Measurements from ENCODE around the gene HMOX2.

The HMOX2 gene, protein sequence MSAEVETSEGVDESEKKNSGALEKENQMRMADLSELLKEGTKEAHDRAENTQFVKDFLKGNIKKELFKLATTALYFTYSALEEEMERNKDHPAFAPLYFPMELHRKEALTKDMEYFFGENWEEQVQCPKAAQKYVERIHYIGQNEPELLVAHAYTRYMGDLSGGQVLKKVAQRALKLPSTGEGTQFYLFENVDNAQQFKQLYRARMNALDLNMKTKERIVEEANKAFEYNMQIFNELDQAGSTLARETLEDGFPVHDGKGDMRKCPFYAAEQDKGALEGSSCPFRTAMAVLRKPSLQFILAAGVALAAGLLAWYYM

DNA sequence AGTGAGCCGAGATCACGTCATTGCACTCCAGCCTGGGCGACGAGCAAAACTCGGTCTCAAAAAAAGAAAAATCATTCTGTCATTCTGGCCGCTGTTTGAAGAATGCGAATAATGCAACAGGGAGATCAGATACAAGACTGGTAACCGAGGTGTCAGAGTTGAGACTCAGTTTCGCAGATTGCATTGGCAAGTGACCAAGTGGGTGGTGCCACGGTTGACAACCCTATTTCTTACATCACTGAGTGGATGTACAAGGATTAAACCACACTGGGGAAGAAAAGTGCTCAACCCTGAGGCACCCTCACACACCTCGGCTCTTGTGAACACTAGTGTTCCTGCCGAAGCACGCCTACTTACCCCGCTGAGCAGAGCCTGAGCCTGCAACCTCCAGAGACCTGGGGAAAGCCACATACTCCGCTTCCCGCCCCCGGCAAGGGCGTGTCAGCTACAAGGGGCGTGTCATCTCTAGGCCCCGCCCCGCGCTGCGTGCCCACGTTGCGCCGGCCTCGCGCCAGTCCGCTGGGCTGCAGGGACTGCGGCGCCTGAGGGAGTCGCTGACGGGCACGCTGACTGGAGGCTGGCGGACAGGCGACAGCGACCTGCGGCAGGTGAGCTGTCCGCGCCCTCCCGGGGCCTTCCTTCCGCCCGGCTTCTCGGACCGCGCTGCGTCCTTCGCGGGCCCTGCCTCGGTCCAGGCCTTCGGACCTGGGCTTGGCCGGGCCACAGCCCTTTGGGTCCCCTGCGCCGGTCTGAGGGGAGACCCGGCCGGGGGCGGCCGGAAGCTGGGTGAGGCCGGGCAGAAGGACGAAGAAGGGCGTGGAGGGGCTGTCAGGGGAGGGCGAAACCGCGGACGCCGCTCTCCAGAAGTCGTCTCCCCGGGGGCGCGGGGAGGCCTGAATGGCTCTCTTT, at the start of gene HMOX2:
HMOX2 (plus strand) TSS at position 519 of the 909 bp plus-strand sequence. CDS start 29,127 bp downstream, outside the sequence.
- peak; percentile 94 to 95 for DNase-seq

- no peak for DNase-seq
These were observed 49.4 kb upstream of the HMOX2 start for GRCh38 chr16:4426722-4427372.

GRCh38 chr16:4428500-4428899, 47.7 kb upstream of the HMOX2 start:
- no peak for DNase-seq

- no peak for DNase-seq
These were observed 45.2 kb upstream of the HMOX2 start for GRCh38 chr16:4431023-4431422.

DNA sequence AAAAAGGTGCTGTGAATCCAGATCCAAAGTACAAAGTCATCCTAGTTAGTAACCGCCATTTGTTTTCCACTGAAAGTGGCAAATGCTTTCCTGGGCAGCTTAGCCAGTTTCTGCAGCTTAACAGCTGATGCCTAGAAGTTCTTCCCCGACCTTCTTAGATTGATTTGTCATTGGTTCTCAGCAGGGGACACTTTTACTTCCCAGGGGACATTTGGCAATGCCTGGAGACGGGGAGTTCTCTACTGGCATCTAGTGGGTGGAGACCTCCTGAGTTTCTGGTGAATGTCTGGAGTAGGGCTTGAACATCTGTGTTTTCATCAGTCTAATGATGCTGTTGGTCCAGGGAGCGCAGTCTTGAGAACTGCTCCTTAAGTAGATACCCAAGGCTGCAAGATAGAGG, 43.0 kb upstream of the HMOX2 start:
- DNase-seq = no peak

- DNase-seq = no peak
These were observed 42.0 kb upstream of the HMOX2 start for GRCh38 chr16:4433914-4434787.

GRCh38 chr16:4435337-4436067, 40.7 kb upstream of the HMOX2 start:
- no peak for DNase-seq

- no peak for DNase-seq
These were observed 38.8 kb upstream of the HMOX2 start for GRCh38 chr16:4437366-4437765.

GRCh38 chr16:4442371-4442770, 33.8 kb upstream of the HMOX2 start:
- no peak for DNase-seq

DNA sequence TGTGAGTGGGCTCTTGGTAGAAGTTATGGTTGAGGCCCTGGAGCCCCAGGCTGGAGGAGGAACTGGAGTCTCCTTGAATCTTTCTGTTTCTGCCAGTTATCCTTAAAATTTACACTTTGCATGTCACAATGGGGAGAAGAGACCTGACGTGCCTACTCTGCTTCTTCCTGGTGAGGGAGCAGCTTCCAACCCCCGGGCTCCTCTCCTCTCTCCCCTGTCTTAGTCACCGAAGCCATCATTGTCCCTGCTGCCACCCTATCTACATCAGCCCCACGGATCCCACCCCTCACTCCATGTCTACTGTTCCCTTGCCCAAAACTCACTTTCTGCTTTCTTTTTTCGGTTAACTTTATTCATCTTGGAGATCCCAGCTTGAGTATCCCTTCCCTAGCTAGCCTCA, 32.9 kb upstream of the HMOX2 start:
- no peak for DNase-seq

DNA sequence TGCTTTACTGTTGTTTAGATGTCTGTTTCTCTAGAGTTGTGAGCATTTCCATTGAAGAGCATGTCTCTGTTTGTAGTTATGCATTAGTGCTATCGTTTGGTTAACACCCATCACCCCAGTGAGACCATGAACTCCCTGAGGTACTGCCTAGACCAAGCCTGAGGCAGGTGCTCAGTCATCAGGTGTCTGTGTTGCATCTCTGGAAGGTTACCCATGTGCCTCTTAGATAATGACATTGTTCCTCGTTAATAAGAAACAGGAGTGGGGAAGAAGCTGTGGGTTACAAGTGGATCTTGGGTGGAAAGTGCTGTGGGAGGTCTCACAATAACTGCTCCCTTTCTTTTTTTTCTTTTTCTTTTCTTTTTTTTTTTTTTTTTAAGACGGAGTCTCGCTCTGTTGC, 32.2 kb upstream of the HMOX2 start:
- no peak for DNase-seq

GRCh38 chr16:4450430-4450829, 25.8 kb upstream of the HMOX2 start:
- no peak for DNase-seq

- no peak for DNase-seq
These were observed 25.2 kb upstream of the HMOX2 start for GRCh38 chr16:4450931-4451519.

GRCh38 chr16:4452674-4453073, 23.5 kb upstream of the HMOX2 start:
- no peak for DNase-seq

DNA sequence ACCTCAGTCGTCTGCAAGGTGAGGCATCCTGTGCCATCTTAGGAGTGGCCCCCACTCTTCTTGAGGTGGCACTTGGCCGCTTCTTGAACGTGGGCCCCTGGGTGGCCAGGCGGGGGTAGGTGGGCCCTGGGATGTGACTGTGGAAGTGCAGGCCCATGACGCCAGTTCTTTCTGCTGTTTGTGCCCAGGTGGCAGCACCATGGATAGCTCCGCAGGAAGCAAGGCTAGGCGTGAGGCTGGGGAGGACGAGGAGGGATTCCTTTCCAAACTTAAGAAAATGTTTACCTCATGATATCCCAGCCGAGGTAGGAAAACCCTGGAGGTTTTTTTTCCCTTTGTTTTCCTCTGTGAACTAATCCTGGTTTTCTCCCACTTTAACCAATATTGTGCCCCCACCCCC, 21.6 kb upstream of the HMOX2 start:
- DNase-seq = no peak

GRCh38 chr16:4455081-4455480, 21.1 kb upstream of the HMOX2 start:
- DNase-seq = no peak

DNA sequence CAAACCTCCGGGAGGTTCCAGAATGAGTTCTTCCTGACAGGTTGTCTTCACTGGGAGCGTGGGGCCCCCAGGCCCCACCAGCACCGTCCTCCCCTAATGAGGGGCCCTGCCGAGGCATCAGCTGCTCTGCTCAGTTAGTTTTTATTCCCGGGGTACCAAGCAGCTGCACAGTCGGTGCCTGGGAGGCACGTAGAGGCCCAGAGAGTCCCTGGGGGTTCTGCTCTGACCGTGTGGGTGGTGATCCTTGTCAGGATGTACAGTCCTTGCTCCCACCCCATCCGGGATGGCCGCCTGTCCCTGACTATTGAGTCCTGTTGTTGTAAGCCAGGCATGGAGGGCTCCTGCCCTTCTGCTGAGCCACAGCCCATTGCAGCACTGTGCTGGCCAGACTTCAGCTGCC, 20.2 kb upstream of the HMOX2 start:
- DNase-seq = no peak

- DNase-seq = no peak
These were observed 15.3 kb upstream of the HMOX2 start for GRCh38 chr16:4460936-4461249.

DNA sequence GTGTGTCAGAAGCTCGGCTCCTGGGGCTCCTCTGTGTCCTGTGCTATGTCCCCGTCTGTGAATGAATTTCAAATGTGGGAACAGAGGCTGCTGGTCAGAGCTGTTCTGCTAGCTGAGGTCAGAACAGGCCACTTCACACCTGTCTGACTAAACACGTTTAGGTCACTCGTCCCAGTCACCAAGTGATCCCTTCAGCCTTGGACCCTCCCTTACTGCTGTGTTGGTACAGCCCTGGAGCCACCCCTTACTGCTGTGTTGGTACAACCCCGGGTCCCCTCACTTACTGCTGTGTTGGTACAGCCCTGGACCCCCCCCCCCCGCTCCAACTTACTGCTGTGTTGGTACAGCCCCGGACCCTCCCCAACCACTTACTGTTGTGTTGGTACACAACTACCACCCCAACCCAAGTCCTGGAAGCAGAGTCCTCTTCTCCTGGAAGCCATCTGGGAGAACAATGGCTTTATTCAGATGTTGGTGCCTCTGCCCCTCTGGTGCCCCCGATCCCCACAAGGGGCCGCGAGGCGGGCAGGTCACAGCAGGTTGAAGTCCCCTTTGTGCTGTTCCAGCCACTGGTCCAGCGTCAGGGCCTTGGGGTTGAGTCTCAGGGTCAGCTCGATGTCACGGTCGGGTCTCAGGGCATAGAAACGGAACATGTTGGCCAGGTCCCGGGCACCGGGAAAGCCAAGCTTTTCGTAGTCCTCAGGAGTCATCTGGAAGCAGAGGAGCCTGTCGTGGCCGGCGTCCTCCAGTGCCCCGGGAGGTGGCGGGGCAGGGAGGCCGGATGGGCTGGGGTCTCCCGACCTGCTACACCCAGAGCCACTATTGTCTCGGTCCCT, 14.7 kb upstream of the HMOX2 start:
- no peak for DNase-seq

DNA sequence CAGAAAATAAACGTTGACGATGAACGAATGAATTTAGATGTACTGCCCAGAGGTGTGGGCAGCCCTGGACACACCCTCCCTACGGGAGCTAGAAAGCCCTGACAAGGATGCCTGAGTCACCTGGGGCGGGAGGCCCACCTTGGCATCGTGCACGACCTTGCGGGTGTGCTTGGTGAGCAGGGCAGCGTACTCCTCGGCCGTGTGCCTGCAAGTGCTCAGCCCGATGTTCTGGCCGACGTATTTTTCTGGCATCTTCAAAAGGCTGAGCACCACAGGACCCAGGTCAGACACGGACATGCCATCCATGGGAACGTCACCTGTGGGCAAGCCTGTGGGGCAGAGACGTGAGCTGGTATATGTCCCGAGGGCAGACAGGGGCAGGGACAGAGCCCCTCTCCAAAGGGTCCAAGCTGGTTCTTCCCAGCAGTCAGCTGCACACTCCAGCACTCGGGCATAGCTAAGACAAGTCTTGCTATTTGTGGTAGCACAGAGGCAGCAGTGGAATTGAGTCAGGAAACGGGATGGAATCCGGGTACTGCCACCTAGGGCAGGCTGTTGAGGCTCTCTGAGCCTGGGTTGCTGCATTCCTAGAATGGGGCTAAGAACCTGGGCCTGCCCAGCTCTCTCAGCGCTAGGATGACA, 12.6 kb upstream of the HMOX2 start:
- no peak for DNase-seq

Data from CD4-positive, alpha-beta T cell treated with Interleukin-1 beta for 1 hour (primary cell).